Transverse colon (tissue), 4 donors: Measurements from ENCODE around the gene AKAP13. TPM values are rescaled to one million over a fixed set of nuclear protein-coding genes. Genes with fewer than 3 reads are reported as not detected.
A peak's percentile ranks its signal among the peaks of the same experiment; 100 is the strongest.
"Not testable (repeated sequence)": the region's sequence is repeated elsewhere in the genome, so short reads cannot be mapped to it uniquely, and the experiment has no call there.

Source experiments
- DNase-seq: peaks from one replicate; pipeline ENCODE4 v3.0.0-alpha.2; 2019
- H3K27ac ChIP-seq, 4 donors: fragments of 200-600 bp; sonication (generic); 2 replicates each; pipeline ENCODE4 v1.5.1; 2016 to 2018; ENCODE audit warnings: inconsistent platforms in 4 of 4
- H3K27me3 ChIP-seq: fragments of 200-600 bp; sonication (generic); 2 replicates; pipeline ENCODE4 v1.5.1; 2017; ENCODE audit warnings: inconsistent platforms
- H3K36me3 ChIP-seq, 4 donors: fragments of 200-600 bp; sonication (generic); 2 replicates each; pipeline ENCODE4 v1.5.1; 2017 to 2019; ENCODE audit warnings: inconsistent platforms in 4 of 4
- H3K4me1 ChIP-seq, 4 donors: fragments of 200-600 bp; sonication (generic); 2 replicates each; pipeline ENCODE4 v1.5.1; 2017 to 2020; ENCODE audit warnings: inconsistent platforms in 4 of 4
- H3K4me3 ChIP-seq, 4 donors: fragments of 200-600 bp; sonication (generic); 1 replicate in 1 of 4; 2 replicates in 3 of 4; pipeline versions ENCODE4 v1.5.1 to v1.6.1; 2017 to 2019; ENCODE audit warnings: inconsistent platforms in 4 of 4
- H3K9me3 ChIP-seq, 2 donors: fragments of 200-600 bp; sonication (generic); 2 replicates each; pipeline ENCODE4 v1.5.1; 2017 to 2019; ENCODE audit warnings: inconsistent platforms in 2 of 2
- CTCF ChIP-seq, 5 experiments: fragments of 200-600 bp in 3 of 5; fragments of 450-650 bp in 2 of 5; sonication (generic) in 3 of 5; IDR thresholded peaks; 1 replicate in 2 of 5; 2 replicates in 3 of 5; pipeline ENCODE4 v1.5.1; 2016 to 2017; ENCODE audit warnings: antibody characterized with exemption in 5 of 5, inconsistent platforms in 3 of 5, mild to moderate bottlenecking in 2 of 5, moderate library complexity in 1 of 5
- EP300 ChIP-seq: sonication (generic); formaldehyde crosslinking; IDR thresholded peaks from one replicate; pipeline ENCODE4 v1.6.1; 2017; ENCODE audit warnings: antibody characterized with exemption, low read depth
- POLR2A ChIP-seq: fragments of 450-650 bp; IDR thresholded peaks from one replicate; pipeline ENCODE4 v1.6.1; 2016; ENCODE audit warnings: antibody characterized with exemption, mild to moderate bottlenecking, moderate library complexity
- POLR2AphosphoS5 ChIP-seq, 3 donors: sonication (generic); formaldehyde crosslinking; IDR thresholded peaks; one replicate each; pipeline ENCODE4 v1.6.1; 2016; ENCODE audit warnings: antibody characterized with exemption in 3 of 3
- WGBS, 2 donors: methylation state at CpG; one replicate each; pipeline ENCODE4 v1.1.5; 2018; ENCODE audit warnings: low coverage in 1 of 2; 5-methylcytosine and 5-hydroxymethylcytosine counted together
- in situ Hi-C, 4 donors: fragments of 200-750 bp; cut with MboI; loops; one replicate each; pipeline versions ENCODE4 v1.15.0 to v1.15.1; 2017; ENCODE audit warnings: low sequenced_read_pairs in 3 of 4, low pct_ligation_motif_present in 1 of 4, low pct_unique_long_range_greater_than_20kb in 1 of 4
- intact Hi-C: fragments of 100-400 bp; cut with DNase I; formaldehyde crosslinking; loops from one replicate; pipeline ENCODE4 v1.15.1; 2023; ENCODE audit warnings: low total_unique reads
- total RNA-seq, 4 donors: library from RNA; depleted of rRNA; stranded (reverse); fragments of >200 nt; gene quantifications; one replicate each; pipeline ENCODE4 v1.1.0, GENCODE V29; 2016

The AKAP13 gene
- total RNA-seq, 4 donors from 2014 or later: 206 to 291 (median 214) TPM

GRCh38 chr15:85480923-85481322 is 100.5 kb downstream of the AKAP13 start:
- Histone ChIP-seq H3K4me3 (no peak overlapping the region), H3K27ac (no peak overlapping the region), H3K27me3 (no peaks in the 10 kb centered on the region), H3K9me3 (no peaks in the 10 kb centered on the region), H3K36me3 (no peaks in the 10 kb centered on the region), H3K4me1 (peaks cover 0 to 30% (median 11%) of the 10 kb centered on the region in 4 donors)
- intact Hi-C loops: no loop called here
- WGBS, 2 donors: 70 to 71% methylated on average over 6 of the region's 6 CpGs
- no peak for DNase-seq
- TF ChIP-seq POLR2A: no peak
- in situ Hi-C loops: loop anchor here (10.0 to 25.0 kb wide), 7 partner anchors 106 to 356 kb away; no protein-coding TSS in a partner anchor

- H3K27ac ChIP-seq, DNase-seq, H3K27me3 ChIP-seq, intact Hi-C loops, H3K36me3 ChIP-seq, H3K4me3 ChIP-seq, H3K9me3 ChIP-seq: not testable (repeated sequence)
- in situ Hi-C loops: loop anchor here (10.0 to 25.0 kb wide), 7 partner anchors 106 to 356 kb away; no protein-coding TSS in a partner anchor
- peaks cover 0 to 30% (median 11%) of the 10 kb centered on the region in 4 donors for H3K4me1 ChIP-seq
These were observed 101.1 kb downstream of the AKAP13 start for GRCh38 chr15:85481543-85481942.

- H3K27me3 ChIP-seq: no peaks in the 10 kb centered on the region
- H3K36me3 ChIP-seq: no peaks in the 10 kb centered on the region
- DNase-seq: no peak
- no peaks in the 10 kb centered on the region for H3K9me3 ChIP-seq
- in situ Hi-C loops: loop anchor here (10.0 to 25.0 kb wide), 7 partner anchors 104 to 354 kb away; no protein-coding TSS in a partner anchor
- 34 to 45% methylated on average over 4 to 6 of the region's 6 CpGs for WGBS, 2 donors
- intact Hi-C loops: no loop called here
- no peak overlapping the region for H3K4me3 ChIP-seq
- H3K4me1 ChIP-seq: peaks cover 0 to 30% (median 11%) of the 10 kb centered on the region in 4 donors
- H3K27ac ChIP-seq: peak overlapping the region; percentile 10 to 56 (median 48)
- peak in 1 of 3 donors; percentile 31 for TF ChIP-seq POLR2AphosphoS5 (IDR thresholded peaks at IDR 0.05)
- TF ChIP-seq EP300: no peak
- TF ChIP-seq CTCF (IDR thresholded peaks at IDR 0.05): no peak
These were observed 102.5 kb downstream of the AKAP13 start for GRCh38 chr15:85482894-85483293.

- H3K27ac ChIP-seq, H3K27me3 ChIP-seq, H3K4me3 ChIP-seq, intact Hi-C loops, H3K36me3 ChIP-seq, H3K9me3 ChIP-seq, DNase-seq: not testable (repeated sequence)
- in situ Hi-C loops: loop anchor here (10.0 to 25.0 kb wide), 7 partner anchors 103 to 353 kb away; no protein-coding TSS in a partner anchor
- WGBS, 2 donors: 94 to 100% methylated on average over 1 of the region's 1 CpG
- peaks cover 0 to 31% (median 8%) of the 10 kb centered on the region in 4 donors for H3K4me1 ChIP-seq
These were observed 103.6 kb downstream of the AKAP13 start for GRCh38 chr15:85483955-85484354.

DNA sequence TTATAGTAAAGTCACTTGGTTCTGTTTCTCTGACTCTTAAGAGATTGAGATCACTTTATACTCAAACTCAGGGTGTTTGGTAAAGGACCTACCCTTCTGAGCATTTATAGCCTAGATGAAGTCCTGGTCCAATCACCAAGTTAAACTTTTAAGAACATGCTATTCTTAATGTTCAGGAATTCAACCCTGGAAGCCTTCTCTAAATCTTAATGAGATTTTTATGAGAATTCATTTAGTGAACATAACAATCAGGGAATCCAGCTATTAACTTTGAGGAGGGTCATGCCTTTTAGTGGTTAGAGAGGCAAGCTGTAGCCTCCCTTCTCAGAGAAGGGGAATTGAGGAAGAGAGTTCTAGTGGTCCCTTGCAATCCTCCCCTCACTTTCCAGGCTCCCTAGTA is 104.5 kb downstream of the AKAP13 start:
- intact Hi-C loops, DNase-seq, H3K9me3 ChIP-seq, H3K27ac ChIP-seq, H3K36me3 ChIP-seq, H3K27me3 ChIP-seq, H3K4me3 ChIP-seq: not testable (repeated sequence)
- H3K4me1 ChIP-seq: peaks cover 0 to 31% (median 8%) of the 10 kb centered on the region in 4 donors
- in situ Hi-C loops: loop anchor here (10.0 to 25.0 kb wide), 7 partner anchors 102 to 352 kb away; no protein-coding TSS in a partner anchor

GRCh38 chr15:85485956-85486567 is 105.7 kb downstream of the AKAP13 start:
- Histone ChIP-seq H3K27ac (no peak overlapping the region), H3K27me3 (no peaks in the 10 kb centered on the region), H3K4me3 (no peak overlapping the region), H3K36me3 (no peaks in the 10 kb centered on the region), H3K4me1 (peaks cover 0 to 27% (median 6%) of the 10 kb centered on the region in 4 donors), H3K9me3 (no peaks in the 10 kb centered on the region)
- in situ Hi-C loops (loop anchor here (10.0 to 25.0 kb wide), 7 partner anchors 101 to 351 kb away; no protein-coding TSS in a partner anchor), intact Hi-C loops (no loop called here)
- peak; percentile 61 to 87 (median 79) for TF ChIP-seq CTCF (IDR thresholded peaks at IDR 0.05)
- no peak for TF ChIP-seq POLR2AphosphoS5 (IDR thresholded peaks at IDR 0.05)
- DNase-seq: peak; percentile 59

DNA sequence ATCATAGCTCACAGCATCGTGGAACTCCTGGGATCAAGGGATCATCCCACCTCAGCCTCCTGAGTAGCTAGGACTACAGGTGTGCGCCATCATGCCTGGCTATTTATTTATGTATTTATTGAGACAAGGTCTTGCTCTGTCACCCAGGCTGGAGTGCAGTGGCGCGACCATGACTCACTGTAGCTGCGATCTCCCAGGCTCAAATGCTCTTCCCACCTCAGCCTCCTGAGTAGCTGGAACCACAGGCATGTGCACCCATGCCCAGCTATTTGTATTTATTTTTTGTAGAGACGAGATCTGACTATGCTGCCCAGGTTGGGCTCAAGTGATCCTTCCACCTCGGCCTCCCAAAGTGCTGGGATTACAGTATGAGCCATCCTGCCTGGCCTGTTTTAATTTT is 107.4 kb downstream of the AKAP13 start:
- in situ Hi-C loops: loop anchor here (10.0 to 25.0 kb wide), 7 partner anchors 100 to 350 kb away; no protein-coding TSS in a partner anchor
- H3K27ac ChIP-seq: not testable (repeated sequence)

More for the DNA sequence above, 107.4 kb downstream of the AKAP13 start:
- H3K4me3 ChIP-seq, H3K36me3 ChIP-seq, H3K27me3 ChIP-seq, intact Hi-C loops, H3K9me3 ChIP-seq, DNase-seq: not testable (repeated sequence)
- peaks cover 0 to 13% (median 0%) of the 10 kb centered on the region in 4 donors for H3K4me1 ChIP-seq
- 89 to 98% methylated on average over 5 to 7 of the region's 7 CpGs for WGBS, 2 donors
